SKM-1 (cell line): ENCODE data around the gene NRXN3.

ENCODE experiments used
- DNase-seq: peaks from one replicate; lab custom pipeline; 2025; ENCODE audit not compliant: unreplicated experiment; lab: John Stamatoyannopoulos, UW

NRXN3 gene

GRCh38 chr14:79325071-79325470, 1154.9 kb downstream of the NRXN3 start:
- no peak for DNase-seq

- DNase-seq, result no peak
Observed at GRCh38 chr14:79325557-79325956, 1155.4 kb downstream of the NRXN3 start.

- no peak for DNase-seq
Observed at GRCh38 chr14:79328863-79329262, 1158.7 kb downstream of the NRXN3 start.

GRCh38 chr14:79331830-79332229, 1161.7 kb downstream of the NRXN3 start:
- no peak for DNase-seq

GRCh38 chr14:79332504-79333197, 1162.5 kb downstream of the NRXN3 start:
- no peak for DNase-seq

GRCh38 chr14:79333198-79333546, 1163.0 kb downstream of the NRXN3 start:
- no peak for DNase-seq

GRCh38 chr14:79334272-79334671, 1164.1 kb downstream of the NRXN3 start:
- no peak for DNase-seq

GRCh38 chr14:79337761-79338160, 1167.6 kb downstream of the NRXN3 start:
- no peak for DNase-seq

GRCh38 chr14:79342942-79343341, 1172.8 kb downstream of the NRXN3 start:
- no peak for DNase-seq

- no peak for DNase-seq
Observed at GRCh38 chr14:79351011-79351410, 1180.8 kb downstream of the NRXN3 start.

- no peak for DNase-seq
Observed at GRCh38 chr14:79352076-79352630, 1182.0 kb downstream of the NRXN3 start.

GRCh38 chr14:79354336-79354735, 1184.2 kb downstream of the NRXN3 start:
- no peak for DNase-seq

GRCh38 chr14:79356040-79356439, 1185.9 kb downstream of the NRXN3 start:
- DNase-seq, result no peak

- no peak for DNase-seq
Observed at GRCh38 chr14:79357307-79357706, 1187.1 kb downstream of the NRXN3 start.

GRCh38 chr14:79363291-79363690, 1193.1 kb downstream of the NRXN3 start:
- no peak for DNase-seq

GRCh38 chr14:79369359-79370332, 1199.5 kb downstream of the NRXN3 start:
- DNase-seq, result no peak

- no peak for DNase-seq
Observed at GRCh38 chr14:79370969-79371368, 1200.8 kb downstream of the NRXN3 start.

GRCh38 chr14:79373451-79373850, 1203.3 kb downstream of the NRXN3 start:
- DNase-seq, result no peak

- no peak for DNase-seq
Observed at GRCh38 chr14:79375356-79375755, 1205.2 kb downstream of the NRXN3 start.

- DNase-seq, result no peak
Observed at GRCh38 chr14:79376557-79376956, 1206.4 kb downstream of the NRXN3 start.

- no peak for DNase-seq
Observed at GRCh38 chr14:79378020-79378419, 1207.8 kb downstream of the NRXN3 start.

- no peak for DNase-seq
Observed at GRCh38 chr14:79379266-79379665, 1209.1 kb downstream of the NRXN3 start.
